ENCODE results near the gene FGF14. TPM values are rescaled to one million over a fixed set of nuclear protein-coding genes. Genes with fewer than 3 reads are reported as not detected.

Gene FGF14
- total RNA-seq, 2 donors from 2014 or later: under 0.01 to 0.28 TPM

DNA sequence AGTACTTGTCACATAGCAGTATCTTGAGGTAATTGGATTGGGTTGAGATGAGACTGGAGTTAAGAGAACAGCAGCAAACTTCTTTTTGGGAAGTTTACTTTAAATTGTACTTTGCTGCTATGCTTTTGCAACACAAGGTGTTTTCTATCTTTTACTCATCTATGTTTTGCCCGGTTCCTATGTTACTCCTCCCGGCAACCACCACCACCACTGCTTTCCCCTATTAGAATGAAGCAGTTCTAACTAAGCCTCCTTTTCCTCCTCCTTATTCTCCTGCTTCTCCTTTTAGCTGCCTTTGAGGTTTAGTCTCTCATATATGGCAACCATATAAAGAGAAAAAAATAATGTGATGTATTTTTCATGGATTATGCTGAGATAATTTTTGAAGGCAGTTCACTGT, 715.8 kb downstream of the FGF14 start:
- H3K27me3 ChIP-seq (replicated peaks; ENCODE audit: insufficient read depth): no peaks in the 10 kb centered on the region
- TF ChIP-seq POLR2AphosphoS5 (IDR thresholded peaks at IDR 0.05): no peak
- no peak for TF ChIP-seq POLR2A (IDR thresholded peaks at IDR 0.05)
- TF ChIP-seq, protein P1, sequence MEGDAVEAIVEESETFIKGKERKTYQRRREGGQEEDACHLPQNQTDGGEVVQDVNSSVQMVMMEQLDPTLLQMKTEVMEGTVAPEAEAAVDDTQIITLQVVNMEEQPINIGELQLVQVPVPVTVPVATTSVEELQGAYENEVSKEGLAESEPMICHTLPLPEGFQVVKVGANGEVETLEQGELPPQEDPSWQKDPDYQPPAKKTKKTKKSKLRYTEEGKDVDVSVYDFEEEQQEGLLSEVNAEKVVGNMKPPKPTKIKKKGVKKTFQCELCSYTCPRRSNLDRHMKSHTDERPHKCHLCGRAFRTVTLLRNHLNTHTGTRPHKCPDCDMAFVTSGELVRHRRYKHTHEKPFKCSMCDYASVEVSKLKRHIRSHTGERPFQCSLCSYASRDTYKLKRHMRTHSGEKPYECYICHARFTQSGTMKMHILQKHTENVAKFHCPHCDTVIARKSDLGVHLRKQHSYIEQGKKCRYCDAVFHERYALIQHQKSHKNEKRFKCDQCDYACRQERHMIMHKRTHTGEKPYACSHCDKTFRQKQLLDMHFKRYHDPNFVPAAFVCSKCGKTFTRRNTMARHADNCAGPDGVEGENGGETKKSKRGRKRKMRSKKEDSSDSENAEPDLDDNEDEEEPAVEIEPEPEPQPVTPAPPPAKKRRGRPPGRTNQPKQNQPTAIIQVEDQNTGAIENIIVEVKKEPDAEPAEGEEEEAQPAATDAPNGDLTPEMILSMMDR (IDR thresholded peaks at IDR 0.05): no peak
- 82% methylated on average over 2 of the region's 2 CpGs for WGBS

DNA sequence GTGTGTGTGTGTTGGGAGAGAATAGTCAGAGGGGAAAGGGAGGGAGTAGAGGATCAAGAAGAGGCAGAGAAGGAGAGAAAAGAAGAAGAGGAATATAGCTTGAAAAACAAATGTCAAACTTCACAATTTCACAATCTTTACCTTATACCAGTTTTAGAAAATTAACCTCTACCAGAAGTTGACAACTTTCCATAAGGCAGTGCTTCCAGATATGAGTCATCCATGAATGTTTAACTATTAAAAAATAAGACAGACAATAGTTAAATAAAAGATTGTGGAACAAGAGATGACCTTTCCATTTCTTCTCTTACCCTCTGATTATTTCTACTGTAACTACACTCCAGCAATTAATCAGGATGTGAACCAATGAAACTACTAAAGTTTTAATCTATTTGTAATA, 720.0 kb downstream of the FGF14 start:
- intact Hi-C loops (cut with DNase I): no loop called here
- Histone ChIP-seq H3K27ac (no peak overlapping the region), H3K36me3 (no peaks in the 10 kb centered on the region), H3K4me1 (replicated peaks) (no peaks in the 10 kb centered on the region), H3K4me3 (no peak overlapping the region), H3K9me3 (no peaks in the 10 kb centered on the region), H3K27me3 (replicated peaks; ENCODE audit: insufficient read depth) (no peaks in the 10 kb centered on the region)
- no peak for DNase-seq (ENCODE audit: low spot score)
- TF ChIP-seq, protein P1 (IDR thresholded peaks at IDR 0.05): no peak
- TF ChIP-seq POLR2A (IDR thresholded peaks at IDR 0.05) (no peak), POLR2AphosphoS5 (IDR thresholded peaks at IDR 0.05) (no peak)

More for the DNA sequence above, 715.8 kb downstream of the FGF14 start:
- Histone ChIP-seq H3K4me3 (no peak overlapping the region), H3K36me3 (no peaks in the 10 kb centered on the region), H3K27ac (no peak overlapping the region), H3K9me3 (no peaks in the 10 kb centered on the region), H3K4me1 (replicated peaks) (no peaks in the 10 kb centered on the region)
- no peak for DNase-seq (ENCODE audit: low spot score)
- intact Hi-C loops (cut with DNase I): no loop called here

DNA sequence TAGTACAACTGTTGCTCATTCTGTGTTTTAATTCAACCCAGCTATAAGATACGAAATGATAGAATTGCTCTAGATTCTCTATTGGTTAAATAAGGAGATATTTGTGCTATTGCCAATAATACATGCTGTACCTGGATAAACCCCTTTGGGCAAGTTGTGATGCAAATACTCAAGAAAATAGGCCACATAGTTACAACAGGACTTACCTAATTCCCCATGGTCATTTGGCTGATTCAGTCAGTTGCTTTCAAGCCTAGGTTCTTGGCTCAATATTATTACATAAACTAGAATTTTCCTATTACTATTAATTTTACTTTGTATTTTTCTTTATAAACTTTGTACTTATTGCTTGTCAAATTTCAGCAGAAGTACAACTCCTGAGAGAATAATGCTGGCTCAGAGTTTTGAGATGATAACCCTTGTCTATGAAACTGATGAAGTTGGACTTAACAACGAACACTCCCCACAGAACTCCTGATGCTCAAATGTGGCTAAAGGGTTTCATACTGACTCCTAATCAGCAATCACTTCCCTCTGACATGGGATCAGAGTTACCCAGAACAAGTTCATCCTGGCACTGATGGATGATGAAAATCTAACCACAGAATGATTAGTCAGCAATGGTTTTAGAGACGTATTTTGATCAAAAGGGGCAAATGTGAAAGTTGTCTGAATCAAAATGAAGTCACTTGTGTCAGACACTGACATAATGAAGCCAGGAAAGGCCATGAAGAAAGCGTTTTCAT, 728.3 kb downstream of the FGF14 start:
- Histone ChIP-seq H3K9me3 (no peaks in the 10 kb centered on the region), H3K4me3 (no peak overlapping the region), H3K27me3 (replicated peaks; ENCODE audit: insufficient read depth) (no peaks in the 10 kb centered on the region), H3K4me1 (replicated peaks) (no peaks in the 10 kb centered on the region), H3K36me3 (no peaks in the 10 kb centered on the region), H3K27ac (no peak overlapping the region)
- intact Hi-C loops (cut with DNase I): no loop called here
- WGBS: 75% methylated on average over 4 of the region's 4 CpGs
- no peak for DNase-seq (ENCODE audit: low spot score)
- TF ChIP-seq, protein P1 (IDR thresholded peaks at IDR 0.05): no peak
- no peak for TF ChIP-seq POLR2AphosphoS5 (IDR thresholded peaks at IDR 0.05)
- TF ChIP-seq POLR2A (IDR thresholded peaks at IDR 0.05): no peak

DNA sequence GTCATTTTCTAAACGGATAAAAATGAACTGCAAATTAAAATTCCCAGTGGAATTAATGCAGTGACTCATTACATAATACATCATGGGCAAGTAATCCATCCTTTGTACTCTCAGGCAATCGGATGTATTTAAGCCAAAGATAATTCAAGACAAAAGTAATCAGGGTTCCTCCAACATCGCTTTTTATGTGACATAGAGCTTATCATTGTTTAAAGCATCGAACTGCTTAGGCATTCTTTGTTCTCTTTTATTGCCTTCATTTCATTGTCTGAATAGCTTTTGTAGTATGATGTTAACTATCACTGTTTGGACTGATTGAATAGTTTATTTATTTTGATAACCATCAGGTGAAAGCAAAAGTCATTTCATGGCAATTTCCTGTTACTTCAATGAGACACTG, 740.0 kb downstream of the FGF14 start:
- no peak for TF ChIP-seq POLR2A (IDR thresholded peaks at IDR 0.05)
- TF ChIP-seq POLR2AphosphoS5 (IDR thresholded peaks at IDR 0.05): no peak
- TF ChIP-seq, protein P1 (IDR thresholded peaks at IDR 0.05): no peak
- Histone ChIP-seq H3K9me3 (no peaks in the 10 kb centered on the region), H3K4me1 (replicated peaks) (no peaks in the 10 kb centered on the region), H3K27ac (no peak overlapping the region), H3K4me3 (no peak overlapping the region), H3K36me3 (no peaks in the 10 kb centered on the region), H3K27me3 (replicated peaks; ENCODE audit: insufficient read depth) (no peaks in the 10 kb centered on the region)
- intact Hi-C loops (cut with DNase I): no loop called here
- no peak for DNase-seq (ENCODE audit: low spot score)
- 28% methylated on average over 4 of the region's 4 CpGs for WGBS

Small RNA genes within 50 kb of the gene (microRNA-seq; reads per million reads assigned to microRNA genes)
- gene MIR2681 (not detected), gene MIR4705 (0.25 reads per million)

Small RNA genes within 50 kb of the gene (small RNA-seq; reads per million reads assigned to genes)
- gene MIR2681: 0 to 0.30 reads per million in 2 donors
- gene MIR4705: 0 reads per million in 2 donors
- 0 reads per million in 2 donors for gene RNU1-24P
- gene RNY1P2: 0 reads per million in 2 donors
- 0 reads per million in 2 donors for gene RPL39P29

Other genes starting within 250 kb of the FGF14 start
- gene TPP2, start 194.9 kb upstream of the FGF14 start, total RNA-seq: 10 to 100 TPM; 31.4 to 31.8 TPM